Inflammatory macrophage (primary cell): Measurements from ENCODE around the gene SLC7A6.

Experiments
- DNase-seq, 2 donors: peaks; one replicate each; pipeline ENCODE4 v3.0.0-alpha.2; 2020 to 2022

SLC7A6 gene

GRCh38 chr16:68310437-68310773 lies 46.1 kb downstream of the SLC7A6 start:
- DNase-seq: peak in 1 of 2 donors; percentile 66

GRCh38 chr16:68310774-68311511 lies 46.6 kb downstream of the SLC7A6 start, which contains the start of the genes PRMT7 and SLC7A6OS:
PRMT7 (plus strand) TSS chr16:68311019; CDS start chr16:68315980, 4,961 bp downstream.
SLC7A6OS (minus strand) TSS chr16:68310946; CDS start chr16:68310926, 20 bp downstream.
- peak; percentile 92 to 95 for DNase-seq

- no peak for DNase-seq
These were observed 48.8 kb downstream of the SLC7A6 start for GRCh38 chr16:68313116-68313515.

DNA sequence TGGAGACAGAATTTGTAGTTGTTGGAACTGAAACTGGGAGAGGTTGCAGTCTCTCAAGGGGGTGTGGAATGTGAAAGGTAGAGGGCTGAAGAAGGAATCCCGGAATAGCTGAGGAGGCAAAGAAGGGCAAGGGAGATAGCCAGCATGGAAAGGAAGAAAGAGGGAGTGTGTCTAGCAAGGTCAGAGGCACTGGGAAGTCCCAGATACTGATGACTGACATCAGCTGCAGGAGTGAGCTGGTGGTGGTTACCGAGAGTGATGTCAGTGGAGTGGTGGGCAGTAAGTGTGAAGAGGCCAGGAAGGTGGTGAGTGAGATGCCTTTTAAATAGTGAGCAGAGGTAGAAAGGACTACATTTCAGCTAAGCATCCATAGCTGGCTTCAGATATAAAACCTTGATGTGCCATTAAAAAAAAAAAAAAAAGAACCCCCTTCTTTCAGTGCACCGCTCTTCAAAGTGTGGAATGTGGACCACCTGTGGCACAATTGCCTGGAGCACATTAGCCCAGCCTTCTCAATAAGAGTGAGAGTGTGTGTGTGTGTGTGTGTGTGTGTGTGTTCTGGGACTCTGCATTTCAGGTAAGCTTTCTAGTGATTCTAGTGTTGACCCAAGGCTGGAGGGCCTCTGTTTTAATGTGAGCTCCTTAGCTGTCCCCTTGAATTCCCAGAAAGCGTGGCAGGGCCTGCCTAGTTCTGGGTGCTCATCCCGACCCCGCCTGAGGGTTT lies 55.0 kb downstream of the SLC7A6 start:
- no peak for DNase-seq

DNA sequence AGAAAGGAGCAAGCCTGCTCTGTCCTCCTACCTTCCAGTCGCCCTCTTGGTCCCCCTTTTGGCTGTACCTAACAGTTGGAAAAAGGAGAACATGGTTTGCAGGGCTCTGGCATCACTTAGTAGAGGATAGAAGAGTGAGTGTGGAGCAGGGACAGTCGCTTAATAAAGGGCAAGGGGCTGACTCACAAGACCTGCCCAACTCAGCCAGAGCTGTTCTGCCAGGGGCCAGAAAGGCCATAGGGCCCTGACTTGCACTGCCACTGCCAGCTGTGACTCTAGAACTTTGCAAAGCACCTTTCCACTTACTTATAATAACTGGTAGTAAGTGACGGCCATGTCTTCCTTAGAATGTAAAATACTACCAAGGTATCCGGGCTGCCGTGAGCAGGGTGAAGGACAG lies 60.0 kb downstream of the SLC7A6 start:
- no peak for DNase-seq

- DNase-seq: no peak
These were observed 60.5 kb downstream of the SLC7A6 start for GRCh38 chr16:68324780-68325357.

DNA sequence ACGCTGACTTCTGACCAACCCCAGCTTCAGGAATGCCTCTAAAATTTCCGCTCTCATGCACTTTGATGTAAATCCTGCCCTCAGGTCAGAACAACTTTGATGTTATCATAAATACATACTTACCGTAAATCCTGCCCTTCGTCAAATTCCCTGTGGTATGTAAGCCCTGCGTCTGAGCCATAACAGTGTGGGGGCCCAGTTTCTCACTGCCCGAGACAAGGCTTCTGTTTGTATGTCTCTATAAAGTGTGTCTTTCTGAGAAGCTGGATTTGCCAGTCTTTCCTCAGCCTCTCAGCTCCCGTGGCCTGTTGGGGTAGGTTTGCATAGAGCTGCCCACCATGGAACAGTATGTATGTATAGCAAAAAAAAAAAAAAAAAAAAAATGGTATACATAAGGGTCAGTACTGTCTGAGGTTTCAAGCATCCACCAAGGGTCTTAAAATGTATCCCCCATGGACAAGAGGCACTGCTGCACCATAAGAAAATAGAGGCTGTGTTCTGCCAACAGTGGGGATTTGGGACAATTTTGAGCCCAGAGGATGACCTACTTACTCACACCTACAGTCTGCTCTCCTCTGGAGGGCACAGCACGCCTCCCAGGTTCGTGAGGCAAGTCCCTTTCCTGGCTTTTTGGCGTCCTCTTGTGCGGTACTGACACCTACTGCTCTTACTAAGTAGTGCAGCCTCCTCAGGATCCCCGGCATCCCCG lies 64.0 kb downstream of the SLC7A6 start:
- DNase-seq: peak; percentile 83 to 87

DNA sequence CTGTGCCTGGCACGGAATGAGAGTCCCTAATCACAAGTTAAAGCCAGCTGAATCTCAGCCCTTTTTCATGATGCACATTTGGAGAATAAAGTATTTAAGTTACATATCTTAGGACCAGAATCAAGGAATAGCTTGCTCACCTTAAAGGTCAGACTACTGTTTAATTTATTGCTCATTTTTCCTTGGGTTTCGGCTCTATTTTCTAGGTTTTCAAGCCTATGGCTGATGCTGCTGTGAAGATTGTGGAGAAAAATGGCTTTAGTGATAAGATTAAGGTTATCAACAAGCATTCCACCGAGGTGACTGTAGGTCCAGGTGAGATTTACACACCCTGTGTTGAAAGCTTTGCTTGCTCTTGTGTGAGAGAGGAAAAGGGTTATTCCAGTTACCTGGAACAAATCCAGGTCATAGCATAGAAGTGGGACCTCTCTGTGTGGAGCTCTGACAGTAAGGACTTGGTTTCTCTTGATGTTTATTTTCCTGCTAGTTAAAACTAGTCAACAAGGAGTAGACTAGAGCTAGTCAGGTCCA lies 64.6 kb downstream of the SLC7A6 start:
- DNase-seq: no peak

GRCh38 chr16:68331879-68332410 lies 67.6 kb downstream of the SLC7A6 start:
- no peak for DNase-seq

DNA sequence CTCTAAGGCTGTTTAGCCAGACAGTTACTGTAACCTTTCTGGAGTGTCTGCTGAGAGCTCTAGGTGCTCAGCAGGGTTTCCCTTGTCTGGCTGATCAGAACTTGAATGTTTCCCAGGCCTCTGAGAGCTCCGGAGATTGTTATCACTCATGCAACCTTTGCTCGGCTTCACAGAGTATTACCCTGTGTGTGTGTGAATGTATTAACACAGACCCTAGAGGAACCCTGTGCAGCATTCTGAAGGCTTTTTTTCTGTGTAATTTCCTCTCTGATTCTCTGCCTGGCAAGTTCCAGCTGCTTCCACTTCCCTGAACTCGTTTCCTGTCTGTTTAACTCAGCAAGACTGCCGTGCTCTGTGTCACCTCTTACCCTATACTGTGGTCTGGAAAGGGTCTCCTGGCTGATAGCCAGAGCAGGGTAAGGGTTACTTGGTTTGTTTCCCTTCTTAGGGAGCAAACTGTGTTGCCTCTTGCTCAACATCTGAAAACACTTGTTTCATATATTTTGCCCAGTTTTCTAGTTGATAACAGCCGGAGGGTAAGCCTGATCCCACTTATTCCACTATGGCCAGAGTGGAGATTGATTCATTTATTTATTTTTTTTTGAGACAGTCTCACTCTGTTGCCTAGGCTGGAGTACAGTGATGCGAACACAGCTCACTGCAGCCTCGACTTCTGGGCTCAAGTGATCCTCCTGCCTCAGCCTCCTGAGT lies 68.2 kb downstream of the SLC7A6 start:
- peak; percentile 67 to 78 for DNase-seq

- no peak for DNase-seq
These were observed 70.8 kb downstream of the SLC7A6 start for GRCh38 chr16:68335175-68335574.

GRCh38 chr16:68338326-68339119 lies 74.2 kb downstream of the SLC7A6 start:
- no peak for DNase-seq

DNA sequence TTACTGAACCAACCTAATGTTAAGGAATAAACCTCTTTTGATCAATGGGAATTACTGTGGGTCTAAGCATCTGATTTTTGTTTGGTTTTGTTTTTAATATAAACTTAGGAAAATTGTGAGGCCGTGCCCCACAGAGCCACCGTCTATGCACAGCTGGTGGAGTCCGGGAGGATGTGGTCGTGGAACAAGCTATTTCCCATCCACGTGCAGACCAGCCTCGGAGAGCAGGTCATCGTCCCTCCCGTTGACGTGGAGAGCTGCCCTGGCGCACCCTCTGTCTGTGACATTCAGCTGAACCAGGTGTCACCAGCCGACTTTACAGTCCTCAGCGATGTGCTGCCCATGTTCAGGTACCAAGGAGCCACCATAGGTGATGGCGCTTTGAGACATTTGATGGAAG lies 74.9 kb downstream of the SLC7A6 start:
- DNase-seq: no peak

DNA sequence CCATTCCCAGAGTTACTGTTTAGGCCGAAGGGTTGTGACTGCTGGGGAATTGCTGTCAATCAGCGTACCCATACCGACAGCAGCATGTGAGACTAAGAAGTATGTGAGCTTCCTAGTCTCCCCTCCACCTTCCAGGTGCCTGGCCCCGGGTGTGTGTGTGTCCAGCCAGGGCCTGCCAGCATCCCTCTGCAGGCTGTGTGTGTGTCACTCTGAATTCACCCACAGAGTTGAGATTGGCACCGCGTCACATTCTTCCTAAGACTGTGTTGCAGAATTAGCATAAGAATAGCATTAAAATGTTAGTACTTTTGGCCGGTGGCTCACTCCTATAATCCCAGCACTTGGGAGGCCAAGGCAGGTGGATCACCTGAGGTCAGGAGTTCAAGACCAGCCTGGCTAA lies 78.3 kb downstream of the SLC7A6 start:
- no peak for DNase-seq

DNA sequence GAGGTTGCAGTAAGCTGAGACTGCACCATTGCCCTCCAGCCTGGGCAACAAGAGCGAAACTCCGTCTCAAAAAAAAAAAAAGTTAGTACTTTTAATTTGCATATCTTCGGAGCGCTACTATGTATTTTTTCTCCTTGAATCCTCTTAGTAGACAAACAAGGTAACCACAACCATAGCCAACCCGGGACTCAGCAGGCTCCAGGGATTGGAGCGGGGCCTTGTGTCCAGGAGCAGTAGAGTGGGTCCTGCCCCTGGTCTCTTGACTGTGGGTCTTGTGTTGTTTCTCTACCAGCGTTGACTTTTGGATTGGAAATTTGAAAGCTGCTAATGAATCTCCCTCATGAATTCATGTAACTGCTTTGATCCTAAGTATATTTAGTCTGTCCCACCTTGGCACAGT lies 78.8 kb downstream of the SLC7A6 start:
- no peak for DNase-seq

DNA sequence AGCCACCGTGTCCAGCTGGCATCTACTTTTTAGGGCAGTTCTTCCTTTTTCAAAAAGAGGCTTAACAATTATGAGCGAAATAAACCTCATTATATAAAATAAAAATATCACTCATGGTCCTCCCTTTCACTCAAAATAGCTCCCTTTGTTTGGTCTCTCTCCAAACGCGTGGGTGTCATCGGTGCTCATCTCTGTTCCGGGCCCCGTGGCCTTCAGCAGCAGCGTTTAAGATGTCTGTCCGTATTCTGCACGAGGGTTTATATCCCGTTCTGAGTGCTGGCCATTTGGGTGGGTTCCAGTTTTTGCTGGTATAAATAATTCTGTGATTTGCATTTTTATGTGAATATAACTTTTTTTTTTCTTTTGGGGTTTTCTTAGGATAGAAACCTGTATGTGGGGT lies 79.9 kb downstream of the SLC7A6 start:
- no peak for DNase-seq

DNA sequence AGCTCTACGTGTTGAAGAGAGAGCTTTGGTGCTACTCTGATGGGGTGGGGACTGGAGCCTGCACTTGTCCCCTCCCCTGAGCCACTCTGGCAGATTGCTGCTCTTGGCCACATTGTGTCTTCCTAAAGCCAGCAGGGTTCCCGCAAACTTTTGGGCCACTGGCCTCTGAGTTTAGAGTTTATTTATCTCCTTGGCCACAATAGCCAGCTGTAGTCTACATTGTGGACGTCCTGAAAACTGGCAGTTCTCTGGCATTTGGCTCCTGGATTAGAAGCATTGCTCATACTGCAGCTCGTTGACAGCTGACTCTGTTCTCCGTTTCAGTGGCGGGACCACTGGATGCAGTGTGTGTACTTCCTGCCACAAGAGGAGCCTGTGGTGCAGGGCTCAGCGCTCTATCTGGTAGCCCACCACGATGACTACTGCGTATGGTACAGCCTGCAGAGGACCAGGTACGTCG lies 81.1 kb downstream of the SLC7A6 start:
- DNase-seq: no peak

DNA sequence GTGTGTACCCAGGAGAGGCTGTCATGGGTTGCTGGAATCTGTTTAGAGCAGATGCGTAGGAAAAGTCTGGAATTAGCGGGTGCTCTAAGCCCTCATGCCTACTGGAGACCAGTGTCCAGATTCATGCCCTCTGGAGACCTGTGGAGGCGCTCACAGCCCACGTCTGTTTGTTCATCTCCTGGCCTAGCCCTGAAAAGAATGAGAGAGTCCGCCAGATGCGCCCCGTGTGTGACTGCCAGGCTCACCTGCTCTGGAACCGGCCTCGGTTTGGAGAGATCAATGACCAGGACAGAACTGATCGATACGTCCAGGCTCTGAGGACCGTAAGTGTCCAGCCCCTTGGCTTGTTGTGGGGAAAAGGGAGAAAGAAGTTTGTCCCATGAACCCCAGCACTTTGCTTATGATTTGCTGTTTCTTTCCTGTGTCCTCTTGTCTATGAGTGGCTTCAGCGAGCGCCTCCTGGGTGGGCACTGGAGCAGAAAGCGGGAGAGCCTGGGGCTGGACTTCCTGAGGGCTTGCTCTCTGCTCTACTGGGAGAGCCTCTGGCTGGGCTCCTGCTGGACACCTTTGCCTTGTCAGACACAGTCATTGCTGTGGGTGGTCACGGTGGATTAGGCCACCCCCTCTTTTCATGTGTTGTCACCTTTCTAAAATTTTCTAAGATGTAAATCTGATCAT lies 81.8 kb downstream of the SLC7A6 start:
- no peak for DNase-seq

DNA sequence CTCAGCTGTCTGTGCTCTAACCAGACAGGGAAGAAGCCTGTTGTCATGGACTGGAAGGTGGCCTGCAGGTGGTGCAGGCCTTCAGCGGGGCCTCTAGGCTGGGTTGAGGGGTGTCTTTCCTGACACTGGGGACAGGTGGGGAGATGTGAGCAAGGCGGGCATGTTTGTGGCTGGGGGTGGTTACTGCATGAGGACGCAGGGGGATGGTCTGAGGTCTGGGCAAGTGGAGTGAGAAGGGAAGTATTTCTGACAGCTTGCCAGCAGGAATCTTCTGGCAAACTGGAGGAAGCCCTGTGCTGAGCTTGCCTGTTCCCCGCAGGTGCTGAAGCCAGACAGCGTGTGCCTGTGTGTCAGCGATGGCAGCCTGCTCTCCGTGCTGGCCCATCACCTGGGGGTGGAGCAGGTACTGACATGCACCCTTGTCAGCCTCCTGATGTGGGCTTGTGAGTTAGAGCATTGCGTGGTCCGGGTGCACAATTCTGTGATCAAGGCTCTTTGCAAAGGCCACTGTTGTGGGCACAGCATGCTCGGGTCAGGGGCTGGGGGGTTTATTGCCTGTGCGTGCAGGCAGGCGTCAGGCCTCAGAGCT lies 82.7 kb downstream of the SLC7A6 start:
- no peak for DNase-seq

DNA sequence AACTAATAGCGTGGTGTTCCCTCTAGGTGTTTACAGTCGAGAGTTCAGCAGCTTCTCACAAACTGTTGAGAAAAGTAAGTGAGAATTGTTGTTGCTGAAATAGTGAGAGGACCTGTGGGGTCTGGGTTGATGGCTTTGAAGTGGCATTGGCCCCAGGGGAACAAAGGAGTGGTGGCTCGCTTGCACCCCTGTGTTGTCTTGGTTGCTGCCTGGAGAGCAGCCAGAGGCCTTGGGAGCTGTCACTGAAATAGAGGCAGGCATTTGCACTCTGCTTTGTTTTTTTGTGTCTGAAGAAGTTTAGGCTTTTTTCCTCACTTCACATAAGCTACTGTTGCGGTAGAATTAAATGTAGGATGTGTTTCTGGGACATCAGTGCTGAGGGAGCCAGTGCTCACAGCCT lies 83.3 kb downstream of the SLC7A6 start:
- DNase-seq: no peak
